HG02852 (cell line): ENCODE measurements around the gene MMP21.

Experiments
- ATAC-seq: cut with Tn5 transposase; IDR thresholded peaks from one replicate; pipeline ENCODE4 v1.9.1; 2021; ENCODE audit warnings: mild to moderate bottlenecking, moderate library complexity; ENCODE audit not compliant: unreplicated experiment

MMP21 gene

DNA sequence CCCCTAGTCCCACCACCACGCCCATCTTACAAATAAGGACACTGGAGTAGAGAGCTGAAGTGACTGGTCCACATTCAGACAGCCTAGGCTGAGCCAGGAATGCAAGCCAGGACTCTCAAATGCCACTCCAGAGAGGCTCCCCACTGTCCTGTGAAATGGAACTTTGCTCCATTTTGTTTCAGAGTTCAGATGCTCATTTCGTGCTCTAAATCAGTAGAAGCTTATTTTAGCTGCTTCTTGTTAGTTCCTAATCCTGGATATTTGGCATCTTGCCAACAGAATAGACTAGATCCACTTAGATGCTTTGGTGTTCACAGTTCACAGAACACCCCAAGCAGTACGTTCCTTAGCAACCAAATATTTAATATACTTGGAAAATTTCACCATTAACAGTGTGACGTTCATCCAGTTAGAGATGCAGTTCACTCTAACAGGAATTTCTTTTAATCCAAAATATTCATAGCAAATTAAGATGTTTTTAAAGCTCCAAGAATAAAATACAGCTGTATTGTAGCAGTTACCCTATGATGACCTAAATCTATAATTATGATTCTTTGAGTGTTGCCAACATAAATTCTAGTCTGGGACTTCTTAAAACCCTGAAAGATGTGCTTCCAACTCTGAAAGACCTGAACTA is 7.3 kb downstream of the MMP21 start:
- ATAC-seq, result no peak

DNA sequence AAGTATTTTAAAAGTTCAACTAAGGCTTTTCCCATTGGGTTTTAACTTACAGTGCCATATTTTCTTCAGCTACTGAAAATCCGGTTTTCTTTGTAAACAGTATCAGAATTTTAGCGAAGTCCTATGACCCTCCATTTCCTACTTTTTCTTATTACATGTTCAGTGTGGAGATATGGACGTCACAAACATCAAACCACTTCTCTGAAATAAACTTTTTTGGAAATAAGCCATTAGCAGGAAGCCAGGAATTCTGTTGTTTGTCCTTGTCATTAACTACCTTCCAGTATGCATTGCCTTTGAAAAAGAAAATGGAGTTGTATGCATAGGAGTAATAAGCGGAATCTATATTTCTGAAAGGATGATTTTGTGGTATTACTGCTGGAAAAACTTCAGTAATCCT is 9.1 kb downstream of the MMP21 start:
- no peak for ATAC-seq

DNA sequence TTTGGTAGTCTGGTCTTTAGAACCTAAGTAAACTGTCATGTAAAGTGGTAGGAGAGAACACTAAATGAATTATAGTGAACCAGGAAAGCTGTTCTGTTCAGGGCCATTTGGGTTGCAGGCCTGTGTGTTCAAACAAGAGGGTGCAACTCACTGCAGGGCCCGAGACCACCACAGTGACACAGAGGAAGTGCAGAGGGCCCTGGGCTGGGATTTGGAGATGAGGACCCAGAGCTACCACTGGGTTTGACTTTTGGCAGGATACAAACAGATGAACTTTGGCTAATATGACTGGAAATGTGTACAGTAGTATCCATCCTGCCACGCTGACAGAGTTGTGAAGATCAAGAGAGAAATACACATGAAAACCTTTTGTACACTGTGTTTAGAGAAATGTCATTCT is 9.8 kb downstream of the MMP21 start:
- no peak for ATAC-seq

DNA sequence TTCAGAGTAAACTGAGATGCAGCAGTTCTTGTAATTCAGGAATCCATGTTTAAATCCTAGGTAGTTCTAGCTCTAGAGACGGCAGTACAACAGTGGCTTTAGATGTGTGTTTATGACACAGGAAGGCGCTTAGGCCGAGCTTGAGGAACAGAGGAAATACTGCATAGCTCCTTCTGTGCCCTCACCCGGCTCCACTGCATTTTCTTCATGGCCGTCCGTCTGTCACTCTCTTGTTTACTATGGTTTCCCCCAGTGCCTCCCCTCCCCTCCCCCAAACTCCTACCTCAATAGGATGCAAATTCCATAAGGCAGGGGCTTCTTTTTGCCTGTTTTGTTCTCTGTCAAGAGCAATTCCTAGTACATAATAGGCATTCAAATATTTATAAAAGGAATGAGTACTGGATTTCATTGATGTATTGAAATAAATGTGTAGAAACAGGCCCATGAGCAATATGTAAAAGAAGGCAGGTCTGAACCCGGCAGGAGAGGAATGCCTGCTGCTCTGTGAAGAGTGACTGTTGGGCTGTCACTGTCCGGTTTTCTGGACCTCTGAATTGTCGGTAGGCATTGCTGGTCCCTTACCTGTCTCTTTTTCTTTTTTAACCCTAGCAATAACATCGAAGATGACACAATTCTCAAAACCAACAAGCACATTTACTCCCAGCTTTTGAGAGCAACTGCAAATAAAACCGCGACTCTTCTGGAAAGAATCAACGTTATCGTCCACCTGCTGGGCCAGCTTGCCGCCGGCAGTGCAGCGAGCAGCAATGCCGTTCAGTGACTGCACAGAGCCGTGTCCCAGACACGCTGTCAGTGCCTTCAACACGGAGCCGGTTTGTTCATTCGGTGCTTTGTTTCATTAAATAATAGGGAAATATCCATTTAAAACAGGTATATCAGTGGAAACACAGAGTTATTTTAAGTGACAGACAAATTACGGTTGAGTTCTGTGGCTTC is 12.7 kb downstream of the MMP21 start:
- no peak for ATAC-seq

DNA sequence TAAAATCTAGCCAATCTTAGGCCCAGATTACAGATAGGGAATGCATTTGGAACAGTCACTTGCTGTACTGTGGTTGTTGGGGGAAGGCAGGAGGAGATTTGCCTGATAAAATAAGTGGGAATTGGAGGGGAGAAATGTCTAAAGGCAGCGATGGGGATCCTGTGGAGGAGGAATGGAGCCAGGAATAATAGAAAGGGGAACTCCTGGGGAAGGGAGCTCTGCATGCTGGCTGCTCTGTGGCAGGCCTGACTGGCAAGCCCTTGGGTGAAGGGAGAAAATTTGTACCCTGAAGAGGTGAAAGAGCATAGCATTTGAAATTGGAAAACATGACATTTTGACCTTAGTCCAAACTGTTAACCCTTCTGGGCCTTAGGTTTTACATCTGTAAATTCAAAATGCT is 13.7 kb downstream of the MMP21 start:
- ATAC-seq, result no peak

DNA sequence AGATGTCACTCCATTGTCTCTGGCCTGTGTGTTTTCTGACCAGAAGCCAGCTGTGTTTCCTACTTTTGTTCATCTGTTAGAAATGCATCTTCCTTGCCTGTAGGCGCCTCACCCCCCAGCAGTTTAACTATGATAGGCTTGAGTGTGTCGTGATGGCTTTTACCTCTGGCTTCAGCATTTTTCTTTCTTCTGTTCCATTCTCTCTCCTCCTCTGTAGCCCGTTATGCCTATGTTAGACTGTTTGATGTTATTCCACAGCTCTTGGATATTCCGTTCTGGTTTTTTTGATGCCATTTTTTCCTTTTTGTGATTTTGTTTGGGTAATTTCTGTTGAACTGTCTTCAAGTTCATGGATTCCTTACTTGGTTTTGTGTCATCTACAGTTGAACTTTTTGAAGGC is 17.9 kb downstream of the MMP21 start:
- no peak for ATAC-seq

DNA sequence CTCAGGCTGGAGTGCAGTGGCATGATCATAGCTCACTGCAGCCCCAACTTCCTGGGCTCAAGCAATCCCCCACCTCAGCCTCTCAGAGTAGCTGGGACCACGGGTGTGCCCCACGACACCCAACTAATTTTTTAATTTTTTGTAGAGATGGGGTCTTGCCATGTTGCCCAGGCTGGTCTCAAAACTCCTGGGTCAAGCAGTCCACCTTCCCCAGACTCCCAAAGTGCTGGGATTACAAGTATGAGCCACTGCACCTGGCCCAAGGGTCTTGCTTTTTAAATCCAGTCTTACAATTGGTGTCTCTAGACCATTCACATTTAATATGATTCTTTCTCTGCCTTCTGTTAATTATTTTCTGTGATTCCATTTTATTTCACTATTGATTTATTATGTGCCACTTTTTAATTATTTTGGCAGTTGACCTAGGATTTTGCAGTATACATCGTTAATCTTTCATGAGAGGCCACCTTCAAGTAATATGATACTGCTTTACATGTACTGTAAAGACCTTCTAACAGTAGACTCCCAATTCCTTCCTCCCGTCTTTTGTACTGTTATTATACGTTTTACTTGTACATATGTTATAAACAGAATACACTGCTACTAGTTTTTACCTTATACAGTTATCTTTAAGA is 18.7 kb downstream of the MMP21 start:
- ATAC-seq, result no peak

DNA sequence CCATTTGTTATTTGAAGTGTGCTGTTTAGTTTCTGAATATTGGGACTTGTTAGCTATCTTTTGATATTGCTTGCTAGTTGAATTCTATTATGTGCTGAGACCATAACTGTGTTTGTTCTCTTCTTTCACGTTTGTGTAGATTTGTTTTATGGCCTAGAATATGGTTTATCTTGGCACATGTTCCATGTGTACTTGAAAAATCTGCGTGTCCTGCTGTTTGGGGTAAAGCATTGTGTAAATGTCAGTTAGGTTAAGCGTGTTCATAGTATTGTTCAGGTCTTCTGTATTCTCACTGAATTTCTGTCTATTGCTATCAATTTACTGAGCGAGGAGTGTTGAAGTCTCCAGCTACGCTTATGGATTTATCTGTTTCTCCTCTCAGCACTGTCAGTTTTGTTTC is 19.4 kb downstream of the MMP21 start:
- no peak for ATAC-seq

DNA sequence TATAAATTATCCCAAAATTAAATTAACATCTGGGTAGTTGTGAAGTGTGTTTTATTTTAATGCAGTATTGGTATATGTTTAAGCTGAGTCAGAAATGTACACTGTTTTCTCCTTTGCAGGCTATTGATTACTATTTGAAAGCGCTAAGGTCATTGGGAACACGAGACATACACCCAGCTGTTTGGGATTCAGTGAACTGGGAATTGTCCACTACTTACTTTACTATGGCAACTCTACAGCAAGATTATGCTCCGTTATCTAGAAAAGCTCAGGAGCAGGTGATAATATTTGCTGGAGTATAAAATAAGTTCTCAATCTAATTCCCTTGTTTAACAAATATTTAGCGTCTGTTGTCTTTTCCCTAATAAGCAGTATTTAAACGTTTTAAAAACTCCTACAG is 28.2 kb downstream of the MMP21 start:
- ATAC-seq, result no peak

DNA sequence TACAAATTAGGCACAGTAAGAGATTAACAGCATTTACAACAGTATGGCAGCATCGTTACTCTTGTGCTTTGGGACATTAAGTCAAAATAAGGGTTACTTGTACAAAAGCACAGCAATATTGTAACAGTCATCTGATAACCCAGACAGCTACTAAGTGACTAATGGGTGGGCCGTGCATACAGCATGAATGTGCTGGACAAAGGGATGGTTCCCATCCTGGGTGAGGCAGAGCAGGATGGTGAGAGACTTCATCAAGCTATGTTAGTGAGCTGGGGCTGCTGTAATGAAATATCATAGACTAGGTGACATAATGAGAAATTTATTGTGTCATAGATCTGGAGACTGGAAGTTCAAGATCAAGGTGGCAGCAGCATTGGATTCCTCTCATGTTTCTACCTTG is 30.7 kb downstream of the MMP21 start:
- no peak for ATAC-seq

DNA sequence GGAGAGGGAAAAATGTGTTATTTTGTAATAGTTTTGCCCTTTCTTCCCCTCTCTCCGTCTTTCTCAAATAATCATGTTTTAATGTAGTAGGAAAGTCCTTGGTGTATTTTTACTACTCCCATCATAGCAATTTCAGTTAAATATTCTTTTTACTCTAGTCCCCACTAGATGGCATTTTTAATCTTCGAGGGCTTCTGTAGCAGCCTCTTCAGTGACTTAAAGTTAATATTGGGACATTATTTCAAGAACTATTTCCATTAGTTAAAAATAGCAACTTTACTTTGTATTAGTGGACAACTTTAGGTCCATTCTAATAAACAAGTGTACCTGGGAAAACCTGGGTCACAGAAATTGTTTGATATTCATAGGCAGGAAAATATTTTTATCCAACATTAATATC is 33.2 kb downstream of the MMP21 start:
- ATAC-seq, result no peak

DNA sequence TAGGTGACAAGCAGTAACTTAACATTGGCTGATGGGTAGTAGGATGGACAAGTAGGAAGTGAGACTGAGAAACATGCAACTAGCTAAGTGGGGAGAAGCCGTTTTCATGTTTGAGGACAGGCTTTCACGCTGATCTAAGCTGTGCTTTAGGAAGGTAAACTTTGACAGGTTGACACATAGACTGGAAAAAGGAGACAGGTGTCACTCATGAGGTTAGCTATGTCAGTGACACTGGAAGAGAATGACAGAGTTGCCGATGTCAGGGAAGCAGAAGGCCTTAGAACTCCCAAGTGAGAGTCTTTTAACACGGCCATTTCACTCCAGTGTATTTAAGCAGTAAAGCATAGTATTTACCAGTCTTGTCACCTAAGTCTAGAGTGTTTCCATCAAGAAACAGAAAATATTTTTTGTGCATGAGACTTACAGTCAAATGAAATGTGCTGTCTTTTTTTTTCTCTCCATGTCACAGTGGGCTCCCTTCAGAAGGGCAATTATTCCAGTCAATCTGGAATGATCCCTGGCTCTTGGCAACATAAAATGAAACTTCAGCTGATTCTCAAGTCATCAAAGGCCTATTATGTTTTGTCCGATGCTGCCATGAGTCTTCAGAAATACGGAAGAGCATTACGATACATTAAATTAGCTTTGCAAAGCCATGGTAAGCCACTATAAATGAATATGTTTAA is 35.5 kb downstream of the MMP21 start:
- no peak for ATAC-seq

DNA sequence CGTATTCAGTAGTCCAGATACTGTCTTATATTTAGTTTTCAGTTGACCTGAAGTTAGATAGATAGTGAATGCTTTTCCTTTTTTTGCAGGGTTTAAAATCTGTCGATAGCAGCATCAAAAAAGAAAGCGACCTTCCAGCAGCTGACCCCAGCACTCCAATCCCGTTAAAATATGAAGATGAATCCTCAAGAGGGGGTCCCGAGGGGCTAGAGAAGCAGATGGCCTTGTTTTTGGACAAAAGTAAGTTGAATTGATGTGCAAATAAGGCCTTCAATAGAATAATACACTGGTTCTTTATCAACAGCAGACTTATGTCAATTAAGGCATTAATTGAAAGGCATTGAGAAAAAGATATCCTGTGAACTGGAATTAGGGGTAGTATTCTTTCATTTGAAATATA is 37.4 kb downstream of the MMP21 start:
- no peak for ATAC-seq

DNA sequence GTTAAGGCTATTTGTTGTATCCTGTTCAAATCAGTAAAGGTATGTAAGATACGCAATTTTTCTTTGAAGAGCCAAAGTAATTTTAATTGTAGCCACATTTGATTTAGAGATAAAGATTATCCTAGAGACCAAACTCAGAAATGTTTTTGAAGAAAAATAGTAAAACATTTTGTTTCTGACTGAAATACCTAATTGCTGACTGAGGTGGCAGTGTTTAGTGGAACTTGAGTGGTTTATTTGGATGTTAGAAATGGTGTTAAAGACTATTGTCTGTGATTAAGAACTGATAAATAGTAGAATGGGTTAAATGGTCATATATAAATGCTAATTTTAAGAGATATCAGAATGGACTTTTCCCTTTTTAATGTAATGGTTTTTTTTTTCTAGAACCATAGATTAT is 40.8 kb downstream of the MMP21 start:
- no peak for ATAC-seq

DNA sequence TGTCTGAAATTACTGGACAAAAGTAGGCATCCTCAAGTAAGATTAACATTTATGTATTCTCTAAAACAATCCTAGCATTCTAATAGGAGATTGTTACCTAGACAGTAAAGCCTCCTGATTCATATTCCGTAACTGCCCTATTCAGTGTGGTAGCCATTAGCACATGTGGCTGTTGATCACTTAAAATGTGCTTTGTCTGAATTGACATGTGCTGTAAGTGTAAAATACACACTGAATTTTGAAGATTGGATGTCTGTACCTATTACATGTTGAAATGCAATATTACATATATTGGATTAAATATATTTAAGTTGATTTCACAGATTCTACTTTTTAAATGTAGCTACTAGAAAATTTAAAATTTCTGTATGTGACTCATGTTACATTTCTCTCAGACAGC is 41.5 kb downstream of the MMP21 start:
- no peak for ATAC-seq

DNA sequence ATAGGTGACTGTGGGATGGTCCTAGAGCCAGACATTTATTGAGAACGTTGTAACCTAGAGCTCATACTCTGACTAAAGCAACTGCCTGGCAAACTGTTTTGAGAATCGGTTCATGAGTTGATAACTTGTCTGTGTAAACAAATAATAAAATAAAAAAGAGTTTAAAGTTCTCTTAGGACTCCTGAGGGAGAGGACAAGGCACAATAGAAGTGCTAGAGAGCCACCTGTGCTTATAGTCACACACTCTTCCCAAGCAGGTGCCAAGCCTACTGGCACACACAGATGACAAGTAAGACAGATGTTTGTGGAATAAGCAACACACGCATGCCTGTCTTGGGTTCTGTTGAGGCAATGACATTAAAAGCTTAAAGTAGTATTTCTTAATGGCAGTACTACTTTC is 48.2 kb downstream of the MMP21 start:
- ATAC-seq, result no peak

DNA sequence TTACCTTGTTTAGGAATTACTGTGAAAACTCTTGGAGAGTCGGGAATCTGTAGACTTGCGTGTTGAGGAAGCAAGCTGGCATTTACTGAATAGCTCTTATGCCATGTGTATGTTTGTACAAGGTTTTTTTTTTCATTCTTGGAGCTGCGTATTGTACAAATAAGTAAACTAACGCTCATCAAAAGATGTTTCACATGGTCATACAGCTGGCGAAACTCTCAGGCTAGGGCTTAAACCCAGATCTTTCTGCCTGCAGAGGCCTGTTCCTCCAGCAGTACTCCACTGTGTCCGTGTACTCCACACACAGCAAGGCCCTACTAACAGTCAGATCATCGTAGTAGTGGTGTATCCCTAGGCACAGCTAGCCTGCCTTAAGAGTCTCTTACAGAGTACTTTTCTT is 48.7 kb downstream of the MMP21 start:
- no peak for ATAC-seq

DNA sequence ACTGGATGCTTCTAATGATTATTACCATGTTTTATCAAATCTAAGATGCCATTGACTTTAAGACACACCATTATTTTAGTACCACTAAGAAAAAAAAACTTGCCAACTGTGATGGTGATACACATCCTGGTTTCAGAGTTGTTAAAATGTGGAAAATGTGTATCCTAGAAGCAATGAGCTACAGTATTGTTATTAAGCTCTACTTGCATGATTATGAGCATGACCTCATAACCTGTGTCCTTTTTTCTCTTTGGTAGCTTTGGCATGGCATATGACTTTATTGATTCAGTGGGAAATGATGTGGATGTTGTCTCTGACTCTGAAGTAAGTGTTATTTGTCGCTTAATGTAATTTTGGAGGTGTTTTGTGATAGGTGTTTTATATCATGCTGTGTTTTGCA is 52.8 kb downstream of the MMP21 start:
- no peak for ATAC-seq

DNA sequence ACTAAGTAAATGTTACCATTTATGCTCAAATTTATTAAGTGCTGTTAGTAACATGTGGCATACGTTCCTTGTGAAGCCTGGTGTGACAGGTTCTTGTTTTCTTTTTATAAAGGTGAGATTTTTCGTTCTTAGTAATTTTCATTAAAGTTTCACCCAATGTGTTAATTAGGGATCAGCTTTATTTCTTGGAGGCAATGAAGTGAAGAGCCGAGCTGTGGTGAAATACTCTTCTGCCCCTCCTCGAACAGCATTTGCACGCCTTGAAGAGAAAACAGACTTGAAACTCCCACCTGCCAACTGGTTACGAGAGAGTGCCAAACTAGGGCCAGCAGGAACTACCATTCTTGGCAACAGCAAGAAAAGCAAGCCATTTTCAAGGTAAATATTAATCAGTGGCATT is 54.6 kb downstream of the MMP21 start:
- peak; percentile 21 for ATAC-seq

DNA sequence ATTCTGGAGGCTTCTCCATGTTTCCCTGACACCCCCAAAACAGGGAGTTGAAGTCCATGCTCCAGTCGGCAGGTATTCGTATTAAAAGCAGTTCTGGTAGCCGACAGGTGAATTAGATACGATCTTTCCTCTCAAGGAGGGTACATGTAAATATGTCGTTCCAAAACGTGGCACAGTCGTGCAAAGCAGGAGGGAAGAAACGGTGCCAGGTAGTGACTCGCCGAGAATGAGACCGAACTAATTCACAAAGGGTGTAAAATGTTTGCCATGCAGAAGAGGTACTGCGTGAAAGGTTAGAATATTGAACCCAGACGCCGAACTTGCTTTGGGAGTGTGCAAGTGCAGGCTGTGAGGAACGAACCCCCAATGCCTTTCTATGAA is 55.6 kb downstream of the MMP21 start:
- no peak for ATAC-seq

DNA sequence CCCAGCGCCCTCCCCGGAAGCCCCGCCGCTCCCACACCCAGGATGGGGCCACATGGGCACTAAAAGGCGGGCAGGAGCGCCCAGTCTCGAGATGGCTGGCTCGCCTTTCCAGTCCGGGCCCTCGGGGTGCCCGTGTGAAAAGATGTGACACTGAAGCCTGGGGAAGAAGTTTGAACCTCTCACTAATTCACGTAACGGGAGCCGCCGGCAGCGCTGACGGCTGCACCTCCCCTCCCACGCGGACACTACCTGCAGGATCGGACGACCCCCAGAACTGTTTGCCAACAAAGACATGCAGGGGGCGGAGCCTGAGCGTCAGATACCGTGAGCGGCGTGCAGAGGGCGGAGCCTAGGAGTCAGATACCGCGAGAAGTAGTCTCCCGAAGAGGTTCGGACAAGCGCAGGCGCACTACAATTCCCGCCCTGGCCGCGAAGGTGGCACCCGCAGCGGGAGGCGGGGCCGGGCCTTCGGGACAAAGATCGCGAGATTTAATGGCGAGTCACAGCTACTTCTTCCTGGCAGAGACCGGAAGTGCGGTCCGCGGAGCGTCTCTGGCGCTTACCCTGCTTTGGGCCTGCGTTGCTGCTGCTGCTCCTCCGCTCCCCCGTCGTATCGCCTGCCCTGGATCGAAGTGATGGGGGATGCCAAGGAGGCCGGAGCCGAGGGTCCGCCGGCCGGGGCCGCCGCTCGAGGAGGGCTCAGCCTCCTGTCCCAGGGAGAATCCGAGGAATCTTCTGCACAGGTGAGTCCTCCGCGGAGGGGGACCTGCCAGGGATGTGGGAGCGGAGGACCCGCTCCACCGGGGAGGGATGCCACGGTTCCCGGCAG is 56.2 kb downstream of the MMP21 start, which contains the start of gene EDRF1:
EDRF1 (plus strand) TSS at position 537 of the 829 bp plus-strand sequence; CDS start at position 636, 99 bp downstream.
- ATAC-seq, result peak; percentile 90
